Loucy (cell line): ENCODE data around the gene TLL1.

ENCODE experiments used
- H2AFZ ChIP-seq: fragments of 200-600 bp; sonication (generic); 2 replicates; pipeline ENCODE4 v1.6.0; 2016; ENCODE audit warnings: antibody characterized with exemption, mild to moderate bottlenecking, low read length, moderate library complexity
- H3F3A ChIP-seq: fragments of 200-600 bp; 2 replicates; pipeline ENCODE4 v1.6.0; 2016; ENCODE audit warnings: antibody characterized with exemption, low read depth, mild to moderate bottlenecking
- H3K27me3 ChIP-seq: fragments of 200-600 bp; sonication (generic); 2 replicates; pipeline ENCODE4 v1.6.1; 2014; ENCODE audit warnings: low read length, mild to moderate bottlenecking; ENCODE audit not compliant: insufficient read depth, poor library complexity, severe bottlenecking
- H3K36me3 ChIP-seq: fragments of 200-600 bp; sonication (generic); 2 replicates; pipeline ENCODE4 v1.6.1; 2016; ENCODE audit warnings: low read length; ENCODE audit not compliant: insufficient read depth
- H3K4me1 ChIP-seq: fragments of 200-600 bp; sonication (generic); 2 replicates; pipeline ENCODE4 v1.5.1; 2014; ENCODE audit warnings: low read length, mild to moderate bottlenecking; ENCODE audit not compliant: insufficient read depth, poor library complexity, severe bottlenecking
- H3K4me2 ChIP-seq: fragments of 200-600 bp; sonication (generic); 2 replicates; pipeline ENCODE4 v1.6.0; 2014; ENCODE audit warnings: antibody characterized with exemption, low read length, low read depth, mild to moderate bottlenecking; ENCODE audit not compliant: poor library complexity, severe bottlenecking
- H3K4me3 ChIP-seq: fragments of 200-600 bp; sonication (generic); 2 replicates; pipeline ENCODE4 v1.5.1; 2014; ENCODE audit warnings: low read length, mild to moderate bottlenecking, mixed read lengths; ENCODE audit not compliant: poor library complexity, severe bottlenecking
- H3K79me2 ChIP-seq: fragments of 200-600 bp; sonication (generic); 2 replicates; pipeline ENCODE4 v1.6.1; 2014; ENCODE audit warnings: low read length; ENCODE audit not compliant: insufficient read depth
- H3K9ac ChIP-seq: fragments of 200-600 bp; sonication (generic); 2 replicates; pipeline ENCODE4 v1.6.0; 2014; ENCODE audit warnings: mild to moderate bottlenecking, low read depth, low read length, moderate library complexity; ENCODE audit not compliant: poor library complexity, severe bottlenecking
- H3K9me2 ChIP-seq: fragments of 200-600 bp; sonication (generic); replicated peaks from 2 replicates; pipeline ENCODE4 v1.6.1; 2016; ENCODE audit warnings: low read depth, low read length, mixed read lengths
- H3K9me3 ChIP-seq: fragments of 200-600 bp; sonication (generic); 2 replicates; pipeline ENCODE4 v1.6.1; 2014; ENCODE audit warnings: mild to moderate bottlenecking, antibody characterized with exemption, low read length, low read depth; ENCODE audit not compliant: insufficient read depth
- H4K20me1 ChIP-seq: fragments of 200-600 bp; sonication (generic); 2 replicates; pipeline ENCODE4 v1.6.0; 2014; ENCODE audit warnings: antibody characterized with exemption, low read length, mild to moderate bottlenecking; ENCODE audit not compliant: insufficient read depth, poor library complexity, severe bottlenecking
- EZH2phosphoT487 ChIP-seq: fragments of 200-600 bp; IDR thresholded peaks from 2 replicates; pipeline ENCODE4 v1.6.1; 2018; ENCODE audit warnings: antibody characterized with exemption, mild to moderate bottlenecking, moderate library complexity, borderline replicate concordance
- TF ChIP-seq, protein P1 (sequence below): fragments of 200-600 bp; sonication (generic); conservative IDR thresholded peaks from 2 replicates; pipeline ENCODE4 v1.5.1; 2014; ENCODE audit warnings: mild to moderate bottlenecking, antibody characterized with exemption, low read length

The TLL1 gene

DNA sequence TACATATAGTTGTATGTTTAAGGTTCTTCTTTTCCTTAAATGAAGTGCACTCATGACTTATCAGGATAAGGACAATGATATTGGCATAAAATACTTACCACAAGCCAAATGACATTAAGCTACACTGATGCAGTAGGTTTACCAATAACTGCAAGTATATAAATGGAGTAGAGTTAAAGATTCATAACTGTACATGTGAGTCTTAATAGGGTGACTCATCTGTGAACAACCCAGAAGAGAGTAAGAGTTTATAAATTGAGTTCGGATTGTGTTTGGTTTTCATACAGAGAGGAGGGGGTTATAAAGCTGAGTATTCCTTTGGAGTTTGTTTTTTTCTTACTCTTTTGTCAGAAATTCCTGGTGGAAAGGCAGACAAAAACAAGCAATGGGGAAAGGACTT is 144.8 kb downstream of the TLL1 start:
- H4K20me1 ChIP-seq, result no peaks in the 10 kb centered on the region
- no peaks in the 10 kb centered on the region for H3K36me3 ChIP-seq
- no peak overlapping the region for H3K9ac ChIP-seq
- no peaks in the 10 kb centered on the region for H3K9me3 ChIP-seq
- H3K9me2 ChIP-seq, result no peaks in the 10 kb centered on the region
- no peaks in the 10 kb centered on the region for H3K79me2 ChIP-seq
- peaks cover 5% of the 10 kb centered on the region for H3K4me1 ChIP-seq
- no peaks in the 10 kb centered on the region for H3F3A ChIP-seq
- no peaks in the 10 kb centered on the region for H3K27me3 ChIP-seq
- H3K4me2 ChIP-seq, result no peak overlapping the region
- H3K4me3 ChIP-seq, result no peak overlapping the region
- H2AFZ ChIP-seq, result peak overlapping the region; percentile 34; the same call in 1 of the 2 replicates
- TF ChIP-seq, protein P1, sequence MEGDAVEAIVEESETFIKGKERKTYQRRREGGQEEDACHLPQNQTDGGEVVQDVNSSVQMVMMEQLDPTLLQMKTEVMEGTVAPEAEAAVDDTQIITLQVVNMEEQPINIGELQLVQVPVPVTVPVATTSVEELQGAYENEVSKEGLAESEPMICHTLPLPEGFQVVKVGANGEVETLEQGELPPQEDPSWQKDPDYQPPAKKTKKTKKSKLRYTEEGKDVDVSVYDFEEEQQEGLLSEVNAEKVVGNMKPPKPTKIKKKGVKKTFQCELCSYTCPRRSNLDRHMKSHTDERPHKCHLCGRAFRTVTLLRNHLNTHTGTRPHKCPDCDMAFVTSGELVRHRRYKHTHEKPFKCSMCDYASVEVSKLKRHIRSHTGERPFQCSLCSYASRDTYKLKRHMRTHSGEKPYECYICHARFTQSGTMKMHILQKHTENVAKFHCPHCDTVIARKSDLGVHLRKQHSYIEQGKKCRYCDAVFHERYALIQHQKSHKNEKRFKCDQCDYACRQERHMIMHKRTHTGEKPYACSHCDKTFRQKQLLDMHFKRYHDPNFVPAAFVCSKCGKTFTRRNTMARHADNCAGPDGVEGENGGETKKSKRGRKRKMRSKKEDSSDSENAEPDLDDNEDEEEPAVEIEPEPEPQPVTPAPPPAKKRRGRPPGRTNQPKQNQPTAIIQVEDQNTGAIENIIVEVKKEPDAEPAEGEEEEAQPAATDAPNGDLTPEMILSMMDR, result no peak
- TF ChIP-seq EZH2phosphoT487, result no peak

DNA sequence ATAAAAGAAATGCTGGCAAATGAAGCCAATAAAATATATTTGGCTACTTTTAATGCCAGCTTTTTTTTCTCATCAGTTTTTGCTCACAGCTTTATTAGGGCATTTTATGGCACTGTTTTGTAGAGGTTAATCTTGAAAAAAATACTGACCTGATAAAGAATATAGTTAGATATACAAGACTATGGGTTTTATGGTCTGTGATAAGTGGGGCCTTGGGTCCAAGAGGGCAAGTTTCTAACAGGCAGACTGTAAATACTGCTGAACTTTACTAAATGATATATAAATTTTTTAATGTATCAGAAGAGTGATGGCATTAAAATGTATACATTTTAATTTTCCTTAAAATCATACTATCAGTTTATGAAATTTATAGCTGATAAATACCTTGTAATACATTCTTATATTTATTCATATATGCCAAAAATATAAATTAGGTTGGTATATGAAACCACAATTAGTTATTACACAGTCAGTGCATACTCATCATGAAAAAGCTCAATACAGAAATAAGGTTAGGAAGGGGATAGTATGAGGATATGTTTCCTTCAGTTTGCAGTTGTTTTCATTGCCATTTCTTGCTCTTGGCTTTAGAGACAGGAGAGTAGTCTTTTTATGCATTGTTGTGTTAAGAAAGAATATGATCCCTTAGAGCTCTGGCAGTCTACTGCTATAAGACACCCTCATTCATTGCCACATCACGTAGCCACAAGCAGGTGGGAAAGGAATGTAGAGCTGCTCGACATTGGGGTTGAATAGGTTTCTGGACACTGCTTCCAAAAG is 146.6 kb downstream of the TLL1 start:
- Histone ChIP-seq H3K4me1 (peaks cover 7% of the 10 kb centered on the region), H3K36me3 (no peaks in the 10 kb centered on the region), H3K79me2 (no peaks in the 10 kb centered on the region), H2AFZ (no peak overlapping the region), H3K27me3 (no peaks in the 10 kb centered on the region), H3F3A (no peaks in the 10 kb centered on the region), H3K9me2 (no peaks in the 10 kb centered on the region), H3K9ac (no peak overlapping the region), H3K9me3 (no peaks in the 10 kb centered on the region), H3K4me3 (no peak overlapping the region), H4K20me1 (no peaks in the 10 kb centered on the region), H3K4me2 (no peak overlapping the region)
- no peak for TF ChIP-seq EZH2phosphoT487
- TF ChIP-seq, protein P1, result no peak

DNA sequence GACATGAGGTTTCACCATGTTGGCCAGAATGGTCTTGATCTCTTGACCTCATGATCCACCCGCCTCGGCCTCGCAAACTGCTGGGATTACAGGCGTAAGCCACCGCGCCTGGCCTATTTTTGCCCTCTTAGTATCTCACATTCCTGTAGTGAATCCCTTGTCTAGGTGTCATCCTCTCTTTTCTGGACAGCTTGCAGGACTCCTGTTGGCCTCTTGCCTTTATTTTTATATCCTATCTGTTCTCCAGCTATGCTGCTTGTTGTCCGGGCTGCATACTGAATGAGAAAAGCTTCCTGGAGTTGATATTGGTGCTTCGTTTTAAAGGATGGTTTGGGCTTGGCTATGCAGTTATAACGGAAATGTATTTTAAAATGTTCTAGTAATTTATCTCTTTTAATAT is 148.6 kb downstream of the TLL1 start:
- Histone ChIP-seq H3K9ac (no peak overlapping the region), H3F3A (no peaks in the 10 kb centered on the region), H3K4me3 (no peak overlapping the region), H3K9me2 (no peaks in the 10 kb centered on the region), H3K36me3 (no peaks in the 10 kb centered on the region), H2AFZ (no peak overlapping the region), H3K4me2 (no peak overlapping the region), H4K20me1 (no peaks in the 10 kb centered on the region), H3K4me1 (peaks cover 7% of the 10 kb centered on the region), H3K79me2 (no peaks in the 10 kb centered on the region), H3K9me3 (no peaks in the 10 kb centered on the region), H3K27me3 (no peaks in the 10 kb centered on the region)
- TF ChIP-seq, protein P1, result no peak
- TF ChIP-seq EZH2phosphoT487, result no peak
